Astrocyte of the cerebellum (primary cell): ENCODE data around the gene CHN2.

ENCODE experiments used
- DNase-seq: peaks from one replicate; pipeline ENCODE4 v3.0.0-alpha.2; 2011; ENCODE audit warnings: low read depth
- H3K4me3 ChIP-seq: 2 replicates; pipeline ENCODE4 v1.5.1; 2011; ENCODE audit warnings: mild to moderate bottlenecking, low read depth, low read length, moderate library complexity
- CTCF ChIP-seq: IDR thresholded peaks from 2 replicates; pipeline ENCODE4 v1.5.1; 2012; ENCODE audit warnings: low read length, low read depth, moderate library complexity, mild to moderate bottlenecking; ENCODE audit errors: missing control alignments
- in situ Hi-C: cut with HindIII; loops from 2 replicates; pipeline ENCODE4 v1.10.0; 2017; ENCODE audit warnings: low sequenced_read_pairs

Gene CHN2

GRCh38 chr7:29500719-29501118, 306.1 kb downstream of the CHN2 start:
- in situ Hi-C loops = no loop called here
- no peak for TF ChIP-seq CTCF
- H3K4me3 ChIP-seq = no peak overlapping the region
- no peak for DNase-seq

GRCh38 chr7:29502133-29502532, 307.6 kb downstream of the CHN2 start:
- no peak for TF ChIP-seq CTCF
- no peak for DNase-seq
- in situ Hi-C loops = no loop called here
- H3K4me3 ChIP-seq = no peak overlapping the region

- no peak for TF ChIP-seq CTCF
- in situ Hi-C loops = no loop called here
- no peak overlapping the region for H3K4me3 ChIP-seq
- DNase-seq = no peak
These were observed 311.4 kb downstream of the CHN2 start for GRCh38 chr7:29505931-29506330.

DNA sequence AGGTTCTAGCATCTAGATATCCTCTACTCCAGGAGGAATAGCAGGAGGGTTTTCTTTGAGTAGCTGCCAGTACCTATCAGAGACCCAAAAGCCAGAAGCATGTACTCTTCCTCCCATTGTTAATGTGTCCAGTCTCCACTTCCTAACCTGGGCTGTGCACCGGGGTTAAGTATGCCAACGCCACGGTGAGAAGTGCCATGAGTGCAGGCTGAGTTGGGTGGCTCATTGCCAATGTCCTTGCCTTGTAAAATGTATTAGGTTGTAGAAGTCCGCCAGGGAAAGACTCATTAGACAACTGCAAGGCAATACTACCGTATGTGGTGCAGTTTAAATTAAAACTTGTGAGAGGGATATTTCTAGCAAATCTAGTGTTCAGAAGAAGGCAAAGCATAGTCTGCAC, 314.0 kb downstream of the CHN2 start:
- in situ Hi-C loops = no loop called here
- no peak for DNase-seq
- H3K4me3 ChIP-seq = no peak overlapping the region
- TF ChIP-seq CTCF = no peak

DNA sequence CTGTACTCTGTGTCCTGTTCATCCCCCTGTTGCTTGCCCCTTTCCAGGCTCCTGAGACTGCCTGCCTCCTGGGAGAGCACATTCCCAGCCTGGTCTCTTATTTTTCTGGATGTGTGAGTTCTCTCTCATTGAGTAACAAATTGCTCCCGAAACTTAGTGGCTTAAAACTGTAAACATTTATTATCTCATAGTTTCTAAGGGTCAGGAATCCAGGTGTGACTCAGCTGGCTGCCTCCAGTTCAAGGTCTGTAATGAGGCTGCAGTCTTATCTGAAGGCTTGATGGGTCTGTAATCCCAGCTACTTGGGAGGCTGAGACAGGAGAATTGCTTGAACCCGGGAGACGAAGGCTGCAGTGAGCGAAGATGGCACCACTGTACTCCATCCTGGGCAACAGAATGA, 315.5 kb downstream of the CHN2 start:
- H3K4me3 ChIP-seq = no peak overlapping the region
- in situ Hi-C loops = no loop called here
- no peak for TF ChIP-seq CTCF
- no peak for DNase-seq

GRCh38 chr7:29511337-29511736, 316.8 kb downstream of the CHN2 start:
- no peak for DNase-seq
- no peak for TF ChIP-seq CTCF
- in situ Hi-C loops = no loop called here
- no peak overlapping the region for H3K4me3 ChIP-seq

GRCh38 chr7:29511851-29512250, 317.3 kb downstream of the CHN2 start:
- no peak for TF ChIP-seq CTCF
- no peak for DNase-seq
- in situ Hi-C loops = no loop called here
- H3K4me3 ChIP-seq = no peak overlapping the region
